T-helper 22 cell (primary cell): ENCODE results near the gene GPR137B.
A peak's percentile ranks its signal among the peaks of the same experiment; 100 is the strongest.
"Not testable (repeated sequence)": the region's sequence is repeated elsewhere in the genome, so short reads cannot be mapped to it uniquely, and the experiment has no call there.

Source experiments
- DNase-seq: peaks from one replicate; pipeline ENCODE4 v3.0.0-alpha.2; 2020; ENCODE audit warnings: low read depth

The GPR137B gene

DNA sequence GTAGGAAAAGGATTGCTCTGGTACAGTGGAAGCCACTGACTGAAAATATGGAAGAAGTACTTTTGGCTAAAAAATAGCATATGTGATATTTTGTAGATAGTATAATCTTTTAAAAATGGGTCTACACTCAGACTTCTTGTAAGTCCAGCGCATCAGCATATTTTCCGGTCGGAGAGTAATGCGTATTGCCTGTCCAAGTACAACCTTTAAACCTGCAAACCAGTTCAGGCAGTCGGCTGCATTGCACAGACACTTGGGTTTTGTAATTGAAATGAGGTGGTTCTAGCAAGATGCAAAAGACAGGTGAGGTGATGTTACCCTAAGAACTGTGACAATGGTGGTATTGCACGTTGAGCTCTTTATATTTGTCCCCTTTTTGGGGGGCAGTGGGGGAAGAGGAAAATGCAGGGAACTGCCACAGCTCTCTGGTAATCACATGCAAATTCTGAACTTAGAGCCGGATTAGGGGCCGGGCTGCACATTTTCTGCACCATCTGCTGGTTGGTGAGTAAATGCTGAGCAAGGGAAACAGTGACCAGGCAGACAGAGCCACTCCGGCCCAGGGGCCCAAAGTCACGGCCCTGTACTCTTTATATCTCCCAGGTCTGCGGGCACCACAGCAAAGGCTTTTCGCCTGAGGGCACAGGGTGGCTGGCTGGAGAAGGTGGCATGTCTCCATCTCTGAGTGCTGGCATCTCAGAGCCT is 2.3 kb downstream of the GPR137B start:
- DNase-seq = no peak

DNA sequence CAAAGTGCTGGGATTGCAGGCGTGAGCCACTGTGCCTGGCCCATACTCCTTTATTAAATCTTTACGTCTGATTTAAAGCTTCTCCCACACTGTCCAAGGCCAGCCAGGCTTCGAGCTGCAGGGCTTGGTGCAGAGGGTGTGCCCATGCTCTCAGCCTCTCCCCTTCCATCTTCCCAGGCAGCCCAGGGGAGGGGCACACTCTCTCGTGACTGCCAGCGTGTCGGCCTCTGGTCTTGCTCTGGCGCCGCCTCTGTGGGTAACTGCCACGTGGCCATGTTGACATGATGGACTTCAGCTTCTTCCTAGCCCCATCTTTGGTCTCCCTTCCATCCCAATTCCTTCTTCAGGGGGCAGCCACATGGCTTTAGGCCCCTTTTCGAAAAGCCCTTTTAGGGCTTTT is 4.7 kb downstream of the GPR137B start:
- no peak for DNase-seq

DNA sequence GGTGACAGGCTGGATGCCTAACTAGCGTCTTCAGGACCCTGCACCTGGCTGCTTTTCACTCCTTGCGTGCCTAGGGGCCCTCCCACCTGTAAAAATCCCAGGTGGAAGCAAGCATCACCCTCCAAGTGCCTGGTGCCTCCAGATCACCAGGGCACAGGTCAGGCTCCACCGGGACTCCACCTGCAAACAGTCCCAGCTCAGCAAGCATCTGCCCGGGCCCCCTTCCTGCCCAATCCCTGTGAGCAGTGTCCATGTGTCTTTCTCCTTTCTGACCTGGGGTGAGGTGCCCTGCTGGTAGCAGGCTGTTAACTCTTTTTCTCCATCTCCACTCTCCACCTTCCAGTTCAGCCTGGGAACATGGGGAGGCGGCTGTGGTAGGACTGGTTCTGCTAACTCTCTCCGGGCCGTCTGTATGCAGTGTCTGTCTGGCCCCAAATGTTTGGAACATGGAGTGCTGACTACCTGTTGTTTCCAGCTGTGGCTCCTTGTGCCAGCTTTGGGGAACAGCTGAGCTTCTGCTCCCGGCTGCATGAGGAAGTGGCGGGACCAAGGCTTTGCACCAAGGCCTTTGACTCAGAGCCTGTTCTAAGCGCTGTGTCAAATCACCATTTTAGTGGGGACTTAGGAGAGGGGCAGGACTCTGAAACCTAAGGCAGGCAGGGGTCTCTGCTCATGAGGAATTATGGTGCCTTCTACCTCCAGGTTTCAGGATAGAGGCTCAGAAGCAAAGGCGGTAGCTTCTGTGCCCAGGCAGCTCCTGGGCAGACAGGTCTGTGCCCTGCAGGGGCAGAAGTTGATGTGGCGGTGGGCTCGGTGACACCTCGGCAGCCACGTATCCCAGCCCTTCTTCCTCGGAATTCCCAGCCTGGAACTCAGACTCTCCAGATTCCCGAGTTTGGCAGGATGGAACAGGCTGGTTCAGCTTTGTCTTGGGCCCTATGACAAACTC is 5.5 kb downstream of the GPR137B start:
- no peak for DNase-seq

DNA sequence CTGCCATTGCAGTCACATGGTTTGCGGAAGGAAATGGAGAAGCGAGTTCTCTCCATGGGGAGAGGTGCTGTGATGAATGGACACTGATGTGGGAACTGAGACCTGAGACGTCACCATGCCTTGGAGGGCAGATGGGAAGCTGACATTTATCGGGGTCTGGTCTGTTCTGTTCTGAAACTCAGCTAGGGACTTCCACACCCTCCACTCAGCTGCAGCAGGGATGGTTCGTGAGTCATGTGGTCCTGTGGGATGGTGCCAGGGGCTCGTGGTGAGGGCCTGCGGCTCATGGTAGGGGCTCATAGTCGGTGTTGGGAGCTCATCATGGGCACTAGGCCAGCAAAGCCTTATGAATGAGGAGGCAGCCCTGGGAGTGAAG is 6.1 kb downstream of the GPR137B start:
- no peak for DNase-seq

DNA sequence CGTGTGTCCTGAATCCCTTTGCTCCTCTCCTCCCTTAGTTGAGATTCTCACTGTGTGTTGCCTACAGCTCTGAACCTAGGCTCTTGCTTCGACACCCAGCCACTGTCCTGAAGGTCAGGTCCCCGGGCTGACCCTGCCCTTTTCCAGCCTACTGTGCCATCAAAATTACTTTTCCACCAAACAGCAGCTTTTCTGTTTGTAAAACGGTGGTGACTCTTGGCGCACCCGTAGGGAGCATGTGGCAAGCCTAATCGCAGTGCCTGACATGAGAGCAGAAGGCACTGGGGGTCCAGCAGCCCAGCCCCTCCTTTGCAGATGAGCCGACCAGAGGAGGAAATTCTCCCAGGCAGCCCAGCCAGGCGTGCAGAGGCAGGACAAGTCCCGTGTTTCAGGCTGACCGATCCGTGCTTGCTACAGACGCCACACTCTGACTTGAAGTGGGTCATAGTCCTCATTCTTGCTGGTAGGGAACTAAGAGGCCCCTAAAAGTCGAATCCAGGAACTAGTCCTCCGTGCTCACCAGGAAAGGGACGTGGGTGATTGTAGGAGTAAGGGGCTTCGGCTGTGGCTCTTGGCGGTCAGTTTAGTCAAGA is 6.8 kb downstream of the GPR137B start:
- DNase-seq = no peak

DNA sequence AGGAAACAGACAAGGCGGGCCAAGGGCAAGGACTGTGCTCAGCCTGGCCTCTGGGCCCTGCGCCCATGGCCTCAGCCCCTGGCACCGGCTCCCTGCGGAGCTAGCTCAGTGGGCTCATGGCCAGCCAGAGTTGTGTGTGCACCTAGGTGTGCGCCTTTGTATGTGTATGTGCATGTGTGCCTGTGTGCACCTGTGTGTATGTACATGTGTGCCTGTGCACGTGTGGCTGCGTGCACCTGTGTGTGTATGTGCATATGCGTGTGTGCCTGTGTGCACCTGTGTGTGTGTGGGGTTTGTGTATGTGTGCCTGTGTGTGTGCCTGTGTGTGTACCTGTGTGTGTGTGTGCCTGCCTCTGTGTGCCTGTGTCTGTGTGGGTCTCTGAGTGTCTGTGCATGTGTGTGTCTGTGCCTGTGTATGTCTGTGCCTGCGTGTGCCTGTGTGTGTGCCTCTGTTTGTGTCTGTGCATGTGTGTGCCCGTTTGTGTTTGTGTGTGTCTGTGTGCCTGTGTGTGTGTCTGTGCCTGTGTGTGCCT is 7.4 kb downstream of the GPR137B start:
- no peak for DNase-seq

DNA sequence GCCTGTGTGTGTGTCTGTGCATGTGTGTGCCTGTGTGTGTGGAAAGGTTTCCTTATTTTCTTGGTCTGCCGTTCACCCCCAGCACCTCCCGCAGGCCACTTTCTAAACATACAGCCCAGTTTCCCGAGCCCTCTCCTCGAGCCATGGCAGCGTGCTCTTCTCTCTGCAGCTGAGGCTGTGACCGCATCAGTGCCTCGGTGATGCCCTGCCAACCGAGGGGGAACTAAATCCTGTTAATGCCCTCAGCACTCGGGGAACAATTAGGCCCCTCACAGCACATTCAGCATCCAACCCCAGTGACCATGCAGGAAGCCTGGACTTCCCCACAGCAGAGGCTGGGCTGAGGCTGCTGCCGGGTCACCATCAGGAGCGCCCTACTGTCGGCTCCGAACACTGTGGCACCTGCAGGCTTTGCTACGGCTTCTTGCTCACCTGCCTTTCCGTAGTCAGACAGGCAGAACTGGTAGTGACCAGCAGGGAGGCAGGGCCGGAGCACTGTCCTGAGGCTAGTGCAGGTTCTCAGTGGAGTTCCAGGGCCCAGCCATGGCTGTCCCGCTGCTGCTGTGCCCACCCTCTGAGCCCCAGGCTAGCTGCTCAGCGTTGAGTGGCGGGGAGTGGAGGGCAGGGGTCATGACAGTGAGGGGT is 8.1 kb downstream of the GPR137B start:
- DNase-seq = no peak

DNA sequence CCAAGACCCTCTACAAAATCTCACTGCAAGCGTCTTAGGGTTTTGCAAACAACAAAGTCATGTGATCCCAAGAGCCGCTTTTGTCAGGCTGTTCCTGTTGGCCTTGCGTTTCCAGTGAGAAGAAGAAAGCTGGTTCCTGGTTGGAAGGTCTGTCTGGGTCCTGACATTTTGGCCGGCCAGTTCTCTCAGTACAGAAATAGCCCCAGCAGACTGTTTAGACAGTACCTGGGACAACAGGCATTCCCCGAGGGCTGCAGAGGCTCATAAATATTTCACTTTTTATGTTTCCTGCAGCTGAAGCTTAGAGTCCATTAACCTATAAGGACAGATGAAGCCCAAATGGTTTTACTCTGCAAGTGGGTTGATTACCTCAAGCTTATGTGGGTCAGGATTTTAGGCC is 8.6 kb downstream of the GPR137B start:
- DNase-seq = no peak

DNA sequence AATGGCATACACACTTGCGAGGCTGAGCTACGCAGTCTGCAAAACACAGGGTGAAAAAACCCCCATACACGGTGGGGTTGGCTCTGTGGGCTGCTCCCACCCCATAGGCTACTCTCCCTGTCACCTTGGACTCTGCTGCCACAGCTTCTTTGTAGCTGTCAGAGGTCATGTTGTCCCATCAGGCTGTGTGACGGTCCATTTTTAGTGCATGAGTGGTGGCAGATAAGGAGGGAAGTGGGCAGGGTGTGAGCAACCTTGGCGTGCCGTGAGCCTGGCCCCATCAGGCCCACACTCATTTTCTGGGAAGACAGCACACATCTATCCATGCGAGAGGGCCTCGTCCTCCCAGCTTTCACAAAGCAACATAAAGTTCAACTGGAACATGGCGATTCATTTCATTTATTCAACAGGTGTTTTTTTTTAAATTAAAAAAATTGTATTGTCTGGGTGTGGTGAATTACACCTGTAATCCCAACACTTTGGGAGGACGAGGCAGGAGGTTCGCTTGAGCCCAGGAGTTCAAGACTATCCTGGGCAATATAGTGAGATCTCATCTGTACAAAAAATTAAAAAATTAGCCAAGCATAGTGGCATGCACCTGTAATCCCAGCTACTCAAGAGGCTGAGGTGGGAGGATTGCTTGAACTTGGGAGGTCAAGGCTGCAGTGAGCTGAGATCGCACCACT is 9.5 kb downstream of the GPR137B start:
- DNase-seq = no peak

DNA sequence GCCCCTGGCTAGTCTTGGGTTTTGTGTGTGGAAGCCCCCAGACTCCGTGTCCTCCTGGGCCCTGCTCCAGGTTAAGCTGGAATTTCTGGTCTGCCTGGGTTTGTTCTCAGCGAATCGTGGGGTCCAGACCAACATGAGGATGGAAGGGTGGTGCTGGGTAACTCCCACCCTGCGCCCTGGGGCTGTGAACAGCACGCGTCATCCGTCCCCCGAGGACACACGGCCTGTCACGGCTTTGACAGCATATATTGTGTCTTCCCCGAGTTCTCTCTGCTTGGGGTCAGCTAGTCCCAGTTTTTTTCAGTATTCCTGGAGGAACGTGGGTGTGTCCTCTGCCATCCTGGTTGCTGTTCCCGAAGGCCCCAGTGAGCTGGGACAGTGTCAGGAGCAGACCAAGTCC is 11.8 kb downstream of the GPR137B start:
- DNase-seq = no peak

DNA sequence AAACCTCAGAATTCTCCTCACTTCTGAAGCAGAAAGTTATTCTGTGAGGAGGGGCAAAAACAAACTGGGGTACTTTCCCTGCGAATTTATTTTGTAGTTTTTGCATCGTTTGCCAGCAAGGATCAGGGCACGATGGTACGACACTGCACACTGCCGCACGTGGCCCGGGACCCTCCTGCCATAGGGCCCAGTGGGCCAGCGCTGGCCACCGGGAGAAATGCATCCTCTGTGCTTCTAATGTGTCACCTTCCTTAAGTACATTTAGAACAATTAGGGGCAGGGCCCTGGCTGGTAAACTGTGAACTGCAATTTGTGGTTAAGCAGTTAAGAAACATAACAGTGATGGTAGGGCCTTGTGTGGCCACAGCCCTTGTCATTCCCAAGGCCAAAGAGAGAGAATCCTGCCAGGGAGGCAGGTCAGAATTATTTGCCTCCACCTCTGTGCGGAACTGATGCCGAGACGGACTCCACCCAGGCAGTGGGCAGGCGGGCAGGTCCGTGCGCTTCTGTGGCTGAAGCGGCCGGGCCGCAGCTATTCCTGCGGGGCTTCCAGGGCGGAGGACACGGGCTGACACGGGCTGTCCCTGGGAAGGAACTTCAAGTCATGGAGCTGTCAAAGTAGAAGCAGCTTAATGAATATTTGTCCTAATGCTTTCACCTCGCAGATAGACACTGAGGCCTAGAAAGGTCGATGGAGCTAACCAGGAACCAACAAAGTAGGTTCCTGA is 12.5 kb downstream of the GPR137B start:
- no peak for DNase-seq

DNA sequence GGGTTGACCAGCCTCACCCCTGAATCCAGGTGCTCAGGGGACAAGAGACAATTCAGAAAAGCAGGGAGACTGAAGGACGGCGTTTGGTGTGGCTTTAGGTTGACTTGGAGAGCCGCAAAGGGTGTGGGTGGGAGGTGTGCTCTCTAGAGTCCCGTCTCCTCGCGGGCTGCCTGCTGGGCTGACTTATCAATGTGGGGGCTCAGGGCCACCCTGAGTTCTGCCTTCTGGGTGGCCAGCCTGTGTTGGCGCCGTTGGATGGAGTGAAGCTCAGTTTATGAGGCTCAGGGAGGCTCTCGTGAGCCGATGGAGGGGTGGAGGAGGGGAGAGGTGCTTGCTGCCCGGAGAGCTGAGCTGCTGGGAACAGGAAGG is 13.0 kb downstream of the GPR137B start:
- DNase-seq = no peak

DNA sequence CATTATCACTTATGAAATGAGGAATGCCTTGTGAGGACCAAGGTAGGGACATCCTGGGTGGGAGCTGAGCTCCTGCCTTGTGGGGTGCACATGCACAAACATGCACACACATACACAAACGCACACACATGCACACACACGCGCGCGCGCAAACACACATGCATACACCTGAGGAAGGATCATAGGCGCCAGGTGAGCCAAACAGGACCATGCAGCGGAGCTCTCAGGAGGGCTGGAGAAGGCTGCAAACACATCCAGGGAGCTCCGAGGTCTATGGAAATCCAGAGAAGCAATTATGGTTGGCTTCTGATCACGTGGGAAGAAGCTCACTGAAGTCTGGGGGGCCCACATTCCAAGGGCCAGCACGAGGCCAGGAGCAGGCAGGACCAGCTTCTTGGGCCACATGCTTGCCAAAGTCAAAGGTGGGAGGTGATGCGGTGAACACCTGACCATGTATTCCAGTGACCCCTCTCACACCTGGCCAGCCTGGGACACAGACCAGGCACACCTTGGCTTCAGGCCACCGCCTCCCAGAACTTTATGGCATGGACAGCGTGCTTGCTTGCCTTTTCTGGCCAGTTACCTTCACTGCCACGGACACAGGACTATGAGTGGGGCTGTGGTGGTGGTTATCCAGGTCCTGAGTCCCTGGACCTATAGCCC is 13.6 kb downstream of the GPR137B start:
- no peak for DNase-seq

DNA sequence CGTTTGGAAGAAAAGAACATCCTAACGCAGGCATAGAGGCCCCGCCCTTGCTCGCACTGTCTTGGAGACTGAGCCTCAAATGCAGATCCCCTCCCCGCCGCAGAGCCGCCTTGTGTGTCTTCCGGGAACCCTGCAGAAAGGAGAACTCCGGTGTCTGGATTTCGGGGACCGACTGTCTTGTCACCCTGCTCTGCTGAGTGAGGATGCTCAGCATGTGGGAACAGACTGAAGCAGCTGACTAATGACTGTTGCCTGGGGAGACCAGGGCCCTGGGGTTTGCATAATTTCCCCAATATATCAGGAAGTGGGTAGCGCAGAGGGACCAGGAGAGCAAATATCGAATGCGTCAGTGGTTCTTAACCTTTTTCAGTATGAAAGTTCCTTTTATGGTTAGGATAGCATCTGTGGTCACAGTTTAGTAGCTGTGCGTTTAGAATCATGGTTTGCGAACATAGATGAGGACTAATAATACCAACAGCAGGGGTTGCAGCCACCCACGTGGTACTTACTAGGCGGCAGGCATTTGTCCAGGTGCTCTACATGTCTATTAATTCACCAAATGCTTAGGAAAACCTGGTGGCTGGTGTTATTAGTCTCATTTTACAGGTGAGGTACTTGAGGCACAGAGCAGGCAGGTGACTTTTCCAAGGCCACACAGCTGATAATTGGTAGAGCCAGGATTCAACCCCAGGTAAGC is 14.3 kb downstream of the GPR137B start:
- DNase-seq = peak; percentile 52

DNA sequence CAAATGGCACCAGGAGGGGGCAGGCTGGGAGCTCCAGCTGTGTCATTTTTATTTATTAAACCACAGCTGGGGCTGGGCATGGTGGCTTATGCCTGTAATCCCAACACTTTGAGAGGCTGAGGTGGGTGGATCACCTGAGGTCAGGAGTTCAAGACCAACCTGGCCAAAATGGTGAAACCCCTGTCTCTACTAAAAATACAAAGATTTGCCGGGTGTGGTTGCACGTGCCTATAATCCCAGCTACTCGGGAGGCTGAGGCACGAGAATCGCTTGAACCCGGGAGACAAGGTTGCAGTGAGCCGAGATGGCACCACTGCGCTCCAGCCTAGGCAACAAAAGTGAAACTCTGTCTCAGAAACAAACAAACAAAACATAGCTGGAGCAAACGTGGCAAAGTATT is 15.7 kb downstream of the GPR137B start:
- DNase-seq = not testable (repeated sequence)

DNA sequence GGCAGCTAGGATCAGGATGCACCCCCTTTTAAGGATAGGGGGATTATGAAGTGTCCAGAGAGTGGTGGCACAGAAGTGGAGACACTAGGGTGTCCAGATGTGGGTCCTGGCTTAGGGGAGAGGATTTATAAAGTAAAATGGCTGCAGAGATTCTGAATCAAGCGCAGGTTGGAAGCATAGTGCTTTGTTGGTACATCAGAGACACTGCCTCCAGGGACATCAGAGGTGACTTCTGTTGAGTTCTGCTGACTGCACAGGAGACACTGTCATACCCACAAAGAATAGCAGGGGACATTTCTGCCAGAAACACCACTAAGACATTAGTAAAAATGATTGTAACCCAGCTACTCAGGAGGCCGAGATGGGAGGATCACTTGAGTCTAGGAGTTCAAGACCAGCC is 16.4 kb downstream of the GPR137B start:
- no peak for DNase-seq

DNA sequence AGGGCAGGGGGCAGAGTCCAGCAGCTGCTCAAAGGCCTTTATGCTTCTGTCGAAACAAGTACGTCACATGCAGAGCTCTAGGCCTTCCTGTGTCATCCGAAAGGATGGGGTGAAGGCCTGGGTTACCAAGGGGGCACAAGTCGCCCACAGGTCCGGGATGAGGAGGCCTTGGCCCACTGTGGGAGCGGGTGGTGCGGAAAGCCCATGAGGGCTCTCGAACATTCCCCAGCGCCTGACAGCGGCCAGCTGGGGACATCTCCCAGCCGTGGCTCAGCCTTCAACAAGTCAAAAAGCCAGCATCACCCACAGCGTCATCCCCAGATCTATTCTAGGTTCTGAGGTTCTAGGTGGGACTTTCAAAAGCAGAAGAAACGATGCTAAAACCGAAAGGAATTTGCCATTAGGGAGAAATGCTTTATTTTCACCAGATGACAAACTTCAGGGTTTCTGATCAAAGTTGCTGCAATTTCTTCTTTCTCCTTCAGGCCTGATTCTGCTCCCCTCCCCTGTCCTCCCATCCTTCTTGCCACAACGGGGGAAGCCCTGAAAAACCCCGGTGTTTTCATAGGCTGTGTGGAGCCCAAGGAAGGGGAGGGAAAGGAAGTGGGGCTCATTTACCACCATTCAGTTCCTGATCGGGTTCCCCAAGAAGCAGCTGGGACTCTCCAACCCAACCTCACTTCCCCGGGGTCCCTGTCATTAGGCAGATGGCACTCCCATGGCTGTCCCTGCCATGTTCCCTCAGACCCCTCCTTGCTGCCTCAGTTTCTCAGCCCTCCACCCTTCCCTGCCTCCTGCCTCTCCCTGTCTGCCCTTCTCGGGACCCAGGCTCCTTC is 17.6 kb downstream of the GPR137B start:
- no peak for DNase-seq

DNA sequence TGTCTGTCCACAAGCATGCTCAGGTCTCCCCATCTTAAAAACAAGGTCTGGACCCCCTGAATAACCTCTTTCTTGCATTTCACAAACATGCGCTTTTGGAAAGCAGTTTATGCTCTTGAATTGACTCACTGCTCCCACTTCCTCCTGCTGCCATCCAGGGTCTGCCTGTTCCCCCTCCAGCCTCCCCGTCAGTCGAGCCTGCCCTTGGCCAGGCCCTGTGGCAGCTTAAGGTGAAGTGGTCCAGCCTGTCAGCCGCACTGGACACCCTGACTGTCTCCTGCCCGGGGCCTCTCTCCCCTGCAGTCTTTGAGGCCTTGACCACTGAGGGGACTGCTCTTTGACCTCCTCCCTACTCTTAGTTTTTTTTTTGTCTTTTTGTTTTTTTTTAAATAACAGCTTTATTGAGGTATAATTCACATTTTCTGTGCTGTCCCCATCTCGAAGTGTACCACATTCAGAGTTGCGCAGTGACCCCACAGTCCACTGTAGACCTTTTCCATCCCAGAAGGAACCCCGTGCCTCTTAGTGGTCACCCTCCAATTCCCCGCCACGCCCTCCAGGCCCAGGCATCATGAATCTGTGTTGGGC is 18.3 kb downstream of the GPR137B start:
- DNase-seq = no peak

DNA sequence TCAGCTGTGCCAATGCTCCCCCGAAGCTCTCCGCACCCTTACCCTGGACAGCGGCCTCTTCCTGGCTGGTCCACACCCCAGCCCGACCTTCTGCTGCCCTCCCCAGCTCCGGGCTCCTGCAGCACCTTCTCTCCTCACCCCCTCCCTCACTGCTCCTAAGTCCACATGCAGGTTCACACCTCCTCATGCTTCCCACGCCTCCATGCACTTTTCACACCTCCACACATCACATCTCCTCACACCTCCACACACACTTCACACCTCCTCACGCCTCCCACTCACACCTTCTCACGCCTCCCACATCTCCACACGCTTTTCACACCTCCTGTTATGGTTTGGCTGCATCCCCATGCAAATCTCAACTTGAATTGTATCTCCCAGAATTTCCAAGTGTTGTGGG is 18.9 kb downstream of the GPR137B start:
- no peak for DNase-seq
